Thyroid gland (tissue), 4 donors: Measurements from ENCODE around the gene SLC22A12. TPM values are rescaled to one million over a fixed set of nuclear protein-coding genes. Genes with fewer than 3 reads are reported as not detected.
A peak's percentile ranks its signal among the peaks of the same experiment; 100 is the strongest.

Experiments used
- DNase-seq, 2 donors: peaks; one replicate each; pipeline ENCODE4 v3.0.0-alpha.2; 2019
- H3K27ac ChIP-seq, 3 donors: fragments of 200-600 bp; sonication (generic); 1 replicate in 2 of 3; 2 replicates in 1 of 3; pipeline ENCODE4 v1.5.1; 2016 to 2019; ENCODE audit warnings: mild to moderate bottlenecking in 1 of 3, moderate library complexity in 1 of 3
- H3K27me3 ChIP-seq: fragments of 200-600 bp; sonication (generic); one replicate; pipeline ENCODE4 v1.5.1; 2019
- H3K36me3 ChIP-seq, 2 donors: fragments of 200-600 bp; sonication (generic); one replicate each; pipeline ENCODE4 v1.5.1; 2016 to 2019
- H3K4me1 ChIP-seq, 2 donors: fragments of 200-600 bp; sonication (generic); one replicate each; pipeline ENCODE4 v1.5.1; 2017 to 2019
- H3K4me3 ChIP-seq, 3 donors: fragments of 200-600 bp; sonication (generic); replicated peaks in 1 of 3; 1 replicate in 2 of 3; 2 replicates in 1 of 3; pipeline ENCODE4 v1.5.1; 2016; ENCODE audit warnings: mild to moderate bottlenecking in 1 of 3
- H3K9me3 ChIP-seq: fragments of 200-600 bp; sonication (generic); one replicate; pipeline ENCODE4 v1.5.1; 2017
- CTCF ChIP-seq, 6 experiments: fragments of 200-600 bp in 3 of 6; fragments of 450-650 bp in 3 of 6; sonication (generic) in 3 of 6; IDR thresholded peaks; one replicate each; pipeline ENCODE4 v1.5.1; 2016 to 2019; ENCODE audit warnings: antibody characterized with exemption in 6 of 6, mild to moderate bottlenecking in 2 of 6, inconsistent platforms in 1 of 6, moderate library complexity in 1 of 6
- POLR2A ChIP-seq, 2 donors: fragments of 450-650 bp; IDR thresholded peaks; one replicate each; pipeline ENCODE4 v1.6.1; 2017; ENCODE audit warnings: antibody characterized with exemption in 2 of 2, mild to moderate bottlenecking in 2 of 2, moderate library complexity in 1 of 2
- WGBS, 2 donors: methylation state at CpG; one replicate each; pipeline ENCODE4 v1.1.5; 2017; 5-methylcytosine and 5-hydroxymethylcytosine counted together
- intact Hi-C: fragments of 100-400 bp; cut with DNase I; formaldehyde crosslinking; loops from one replicate; pipeline ENCODE4 v1.15.1; 2023
- total RNA-seq, 4 donors: library from RNA; depleted of rRNA; stranded (reverse); fragments of >200 nt; gene quantifications; one replicate each; pipeline ENCODE4 v1.2.3, GENCODE V29; 2016

Gene SLC22A12
- total RNA-seq, 4 donors from 2014 or later: not detected

GRCh38 chr11:64605656-64606585, 14.9 kb downstream of the SLC22A12 start:
- Histone ChIP-seq H3K27ac (no peak overlapping the region), H3K4me1 (peaks cover 11 to 14% of the 10 kb centered on the region in 2 donors), H3K9me3 (no peaks in the 10 kb centered on the region), H3K27me3 (no peaks in the 10 kb centered on the region), H3K4me3 (no peak overlapping the region), H3K36me3 (no peaks in the 10 kb centered on the region)
- TF ChIP-seq CTCF (IDR thresholded peaks at IDR 0.05) (no peak), POLR2A (IDR thresholded peaks at IDR 0.05) (no peak)
- intact Hi-C loops: no loop called here
- 80 to 84% methylated on average over 20 to 21 of the region's 21 CpGs for WGBS, 2 donors
- no peak for DNase-seq

GRCh38 chr11:64606796-64607380, 15.9 kb downstream of the SLC22A12 start:
- intact Hi-C loops: no loop called here
- no peaks in the 10 kb centered on the region for H3K36me3 ChIP-seq
- H3K27ac ChIP-seq: no peak overlapping the region
- H3K4me1 ChIP-seq: peaks cover 11 to 14% of the 10 kb centered on the region in 2 donors
- TF ChIP-seq POLR2A (IDR thresholded peaks at IDR 0.05) (no peak), CTCF (IDR thresholded peaks at IDR 0.05) (no peak)
- no peak overlapping the region for H3K4me3 ChIP-seq
- no peaks in the 10 kb centered on the region for H3K9me3 ChIP-seq
- DNase-seq: no peak
- H3K27me3 ChIP-seq: no peaks in the 10 kb centered on the region
- WGBS, 2 donors: 82 to 84% methylated on average over 22 to 23 of the region's 23 CpGs

- Histone ChIP-seq H3K27me3 (no peaks in the 10 kb centered on the region), H3K36me3 (no peaks in the 10 kb centered on the region), H3K9me3 (no peaks in the 10 kb centered on the region), H3K27ac (no peak overlapping the region), H3K4me1 (peaks cover 11 to 14% of the 10 kb centered on the region in 2 donors), H3K4me3 (no peak overlapping the region)
- no peak for DNase-seq
- no peak for TF ChIP-seq POLR2A (IDR thresholded peaks at IDR 0.05)
- TF ChIP-seq CTCF (IDR thresholded peaks at IDR 0.05): no peak
- intact Hi-C loops: no loop called here
- 59 to 63% methylated on average over 21 to 41 of the region's 55 CpGs for WGBS, 2 donors
These were observed 16.5 kb downstream of the SLC22A12 start for GRCh38 chr11:64607381-64607985.

- Histone ChIP-seq H3K27ac (no peak overlapping the region), H3K36me3 (no peaks in the 10 kb centered on the region), H3K4me3 (no peak overlapping the region), H3K9me3 (no peaks in the 10 kb centered on the region), H3K4me1 (peaks cover 11 to 14% of the 10 kb centered on the region in 2 donors), H3K27me3 (no peaks in the 10 kb centered on the region)
- DNase-seq: peak; percentile 33 to 51
- no peak for TF ChIP-seq CTCF (IDR thresholded peaks at IDR 0.05)
- TF ChIP-seq POLR2A (IDR thresholded peaks at IDR 0.05): no peak
- intact Hi-C loops: no loop called here
- WGBS, 2 donors: 31 to 44% methylated on average over 18 of the region's 18 CpGs
These were observed 17.0 kb downstream of the SLC22A12 start for GRCh38 chr11:64608046-64608445.
